ENCODE measurements around the gene TMEM238.
A peak's percentile ranks its signal among the peaks of the same experiment; 100 is the strongest.

The TMEM238 gene

DNA sequence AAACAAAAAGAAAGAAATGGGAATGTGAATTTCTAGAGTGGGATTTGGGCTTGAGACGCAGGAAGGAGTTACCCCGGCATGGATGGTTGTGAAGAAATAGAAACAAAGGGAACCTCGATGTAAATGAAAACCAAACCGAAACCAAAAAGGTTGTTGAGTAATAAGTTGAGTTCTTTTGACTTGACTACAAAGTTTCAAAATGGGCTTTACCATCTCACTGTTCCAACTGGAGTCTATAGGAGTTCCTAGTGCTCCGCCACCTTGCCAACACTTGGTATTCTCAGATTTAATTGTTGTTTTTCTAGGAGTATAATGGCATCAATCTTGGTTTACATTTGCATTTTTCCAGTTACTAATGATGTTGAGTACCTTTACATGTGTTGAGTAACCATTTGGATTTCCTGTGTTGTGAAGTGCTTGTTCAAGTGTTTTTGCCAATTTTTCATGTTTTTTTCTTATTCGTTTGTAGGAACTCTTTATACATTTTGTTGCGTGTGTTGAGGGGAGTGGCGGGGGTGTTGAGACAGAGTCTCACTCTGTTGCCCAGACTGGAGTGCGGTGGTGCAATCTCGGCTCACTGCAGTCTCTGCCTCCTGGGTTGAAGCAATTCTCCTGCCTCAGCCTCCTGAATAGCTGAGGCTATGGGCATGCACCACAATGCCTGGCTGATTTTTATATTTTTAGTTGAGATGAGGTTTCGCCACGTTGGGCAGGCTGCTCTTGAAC is 14.3 kb upstream of the TMEM238 start:
- no peak overlapping the region; the same call in 1 of the 2 replicates for H3K27ac ChIP-seq
- peaks cover 28% of the 10 kb centered on the region for H3K36me3 ChIP-seq
- TF ChIP-seq CTCF (IDR thresholded peaks at IDR 0.05; ENCODE audit: low read depth, low read length) = no peak
- no peaks in the 10 kb centered on the region for H3K9me3 ChIP-seq (ENCODE audit: severe bottlenecking)
- no peak for DNase-seq
- H3K4me3 ChIP-seq (ENCODE audit: low read depth, low read length) = no peak overlapping the region
- no peaks in the 10 kb centered on the region for H3K27me3 ChIP-seq (ENCODE audit: insufficient read depth, low read depth, severe bottlenecking)

GRCh38 chr19:55392820-55393761 is 9.0 kb upstream of the TMEM238 start:
- Histone ChIP-seq H3K9me3 (ENCODE audit: severe bottlenecking) (no peaks in the 10 kb centered on the region), H3K4me3 (ENCODE audit: low read depth, low read length) (no peak overlapping the region)

DNA sequence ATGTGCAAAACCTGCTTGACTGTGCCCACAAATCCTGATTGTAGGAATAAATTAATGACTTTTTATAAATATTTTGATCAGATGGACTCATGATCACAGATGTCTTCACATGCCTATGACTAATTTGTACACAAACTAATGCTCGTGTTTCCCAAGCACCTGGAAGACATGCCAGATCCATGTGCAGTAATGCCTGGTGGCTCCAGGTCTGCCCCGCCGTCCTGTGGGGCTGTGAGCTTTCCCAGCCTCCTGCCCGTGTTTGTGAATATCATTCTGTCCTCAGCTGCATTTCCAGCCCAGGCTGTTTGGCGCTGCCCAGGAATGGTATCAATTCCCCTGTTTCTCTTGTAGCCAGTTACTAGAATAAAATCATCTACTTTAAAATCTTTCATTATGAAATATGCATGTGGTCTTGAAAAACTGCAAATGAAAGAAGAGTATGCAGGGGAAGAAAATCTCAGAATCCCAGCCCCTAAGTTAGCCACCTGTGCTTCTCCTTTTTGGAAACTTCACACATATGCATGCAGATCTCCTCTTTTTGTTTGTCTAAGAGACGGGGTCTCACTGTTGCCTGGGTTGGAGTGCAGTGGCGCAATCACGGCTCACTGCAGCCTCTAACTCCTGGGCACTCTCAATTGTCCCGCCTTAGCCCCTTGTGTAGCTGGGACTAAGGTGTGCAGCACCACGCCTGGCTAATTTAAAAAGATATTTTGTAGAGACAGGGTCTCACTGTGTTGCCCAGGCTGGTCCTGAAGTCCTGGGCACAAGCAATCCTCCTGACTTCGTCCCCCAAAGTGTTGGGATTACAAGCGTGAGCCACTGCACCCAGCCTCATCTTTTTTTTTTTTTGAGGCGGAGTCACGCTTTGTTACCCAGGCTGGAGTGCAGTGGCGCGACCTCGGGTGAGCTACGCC is 7.9 kb upstream of the TMEM238 start:
- TF ChIP-seq CTCF (IDR thresholded peaks at IDR 0.05; ENCODE audit: low read depth, low read length) = no peak
- no peak for DNase-seq
- Histone ChIP-seq H3K4me3 (ENCODE audit: low read depth, low read length) (no peak overlapping the region), H3K9me3 (ENCODE audit: severe bottlenecking) (no peaks in the 10 kb centered on the region), H3K27ac (no peak overlapping the region), H3K27me3 (ENCODE audit: insufficient read depth, low read depth, severe bottlenecking) (no peaks in the 10 kb centered on the region), H3K36me3 (peaks cover 48% of the 10 kb centered on the region)

More at GRCh38 chr19:55392820-55393761, 9.0 kb upstream of the TMEM238 start:
- no peak overlapping the region for H3K27ac ChIP-seq
- no peaks in the 10 kb centered on the region for H3K27me3 ChIP-seq (ENCODE audit: insufficient read depth, low read depth, severe bottlenecking)
- peaks cover 37% of the 10 kb centered on the region for H3K36me3 ChIP-seq
- DNase-seq = peak; percentile 23
- TF ChIP-seq CTCF (IDR thresholded peaks at IDR 0.05; ENCODE audit: low read depth, low read length) = no peak

DNA sequence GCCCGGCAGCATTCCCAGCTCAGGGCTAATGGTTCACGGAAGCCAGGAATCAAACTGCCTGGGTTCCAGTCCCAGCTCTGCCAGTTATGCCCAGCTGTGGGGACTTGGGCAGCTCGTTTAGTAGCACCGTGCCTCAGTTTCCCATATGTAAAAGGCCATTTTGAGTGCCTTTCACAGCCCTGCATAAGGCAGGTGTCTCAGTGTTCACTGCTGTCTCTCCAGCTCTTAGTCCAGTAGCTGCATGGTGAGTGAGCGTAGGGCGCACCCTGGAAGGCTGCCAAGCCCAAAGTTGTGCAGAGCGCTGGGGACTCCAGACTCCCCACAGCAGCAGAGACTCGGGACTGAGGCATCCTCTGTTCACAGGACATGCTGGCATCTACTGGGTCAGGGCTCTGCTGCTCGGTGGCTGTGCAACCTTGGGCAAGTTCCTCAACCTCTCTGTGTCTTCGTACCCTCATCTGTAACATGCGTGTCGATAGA is 7.1 kb upstream of the TMEM238 start:
- no peaks in the 10 kb centered on the region for H3K9me3 ChIP-seq (ENCODE audit: severe bottlenecking)
- H3K27me3 ChIP-seq (ENCODE audit: insufficient read depth, low read depth, severe bottlenecking) = no peaks in the 10 kb centered on the region
- DNase-seq = no peak
- peaks cover 56% of the 10 kb centered on the region for H3K36me3 ChIP-seq
- no peak overlapping the region for H3K27ac ChIP-seq
- no peak for TF ChIP-seq CTCF (IDR thresholded peaks at IDR 0.05; ENCODE audit: low read depth, low read length)
- H3K4me3 ChIP-seq (ENCODE audit: low read depth, low read length) = no peak overlapping the region

DNA sequence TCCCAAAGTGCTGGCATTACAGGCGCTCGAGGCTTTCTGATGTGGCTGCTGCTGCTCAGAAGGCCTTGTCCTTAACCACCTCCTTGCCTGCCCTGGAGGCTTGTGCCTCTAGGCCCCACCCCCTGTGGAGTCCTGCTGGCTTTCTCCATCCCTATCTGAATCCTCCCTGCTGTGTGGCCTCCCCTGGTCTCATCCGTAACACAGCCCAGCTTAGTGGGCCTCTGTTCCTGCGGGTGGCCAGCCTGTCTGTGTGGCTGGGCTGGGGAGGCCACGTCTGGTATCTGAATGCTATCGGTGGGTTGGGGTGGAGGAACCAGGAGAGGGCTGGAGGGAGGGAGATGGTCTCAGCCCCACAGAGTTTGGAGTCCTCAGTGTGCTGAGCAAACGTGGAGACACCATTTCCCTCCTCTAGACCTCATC is 6.4 kb upstream of the TMEM238 start:
- Histone ChIP-seq H3K27ac (peak overlapping the region; percentile 30), H3K9me3 (ENCODE audit: severe bottlenecking) (no peaks in the 10 kb centered on the region), H3K27me3 (ENCODE audit: insufficient read depth, low read depth, severe bottlenecking) (no peaks in the 10 kb centered on the region), H3K36me3 (peaks cover 57% of the 10 kb centered on the region), H3K4me3 (ENCODE audit: low read depth, low read length) (no peak overlapping the region)
- peak; percentile 80 for DNase-seq
- TF ChIP-seq CTCF (IDR thresholded peaks at IDR 0.05; ENCODE audit: low read depth, low read length) = no peak
